HG03196 (cell line): Measurements from ENCODE around the gene LOXL1.

ENCODE experiments used
- ATAC-seq: cut with Tn5 transposase; IDR thresholded peaks from one replicate; pipeline ENCODE4 v1.9.1; 2021; ENCODE audit not compliant: unreplicated experiment

The LOXL1 gene

GRCh38 chr15:73899197-73900094 lies 26.8 kb upstream of the LOXL1 start:
- ATAC-seq = no peak

- ATAC-seq = no peak
Observed at GRCh38 chr15:73900095-73900712, 26.1 kb upstream of the LOXL1 start.

GRCh38 chr15:73901126-73901810 lies 25.0 kb upstream of the LOXL1 start:
- no peak for ATAC-seq

GRCh38 chr15:73902121-73903020 lies 23.9 kb upstream of the LOXL1 start:
- no peak for ATAC-seq

GRCh38 chr15:73904026-73904815 lies 22.0 kb upstream of the LOXL1 start:
- ATAC-seq = no peak

GRCh38 chr15:73905225-73905827 lies 20.9 kb upstream of the LOXL1 start:
- no peak for ATAC-seq

- ATAC-seq = no peak
Observed at GRCh38 chr15:73906346-73907034, 19.8 kb upstream of the LOXL1 start.

GRCh38 chr15:73907035-73907408 lies 19.2 kb upstream of the LOXL1 start:
- ATAC-seq = no peak

GRCh38 chr15:73908030-73908821 lies 18.0 kb upstream of the LOXL1 start:
- ATAC-seq = no peak

GRCh38 chr15:73908822-73909122 lies 17.5 kb upstream of the LOXL1 start:
- ATAC-seq = no peak

- no peak for ATAC-seq
Observed at GRCh38 chr15:73909651-73910050, 16.6 kb upstream of the LOXL1 start.

GRCh38 chr15:73910522-73911303 lies 15.5 kb upstream of the LOXL1 start:
- no peak for ATAC-seq

GRCh38 chr15:73912030-73912596 lies 14.1 kb upstream of the LOXL1 start:
- no peak for ATAC-seq

GRCh38 chr15:73914145-73914544 lies 12.1 kb upstream of the LOXL1 start:
- no peak for ATAC-seq

- no peak for ATAC-seq
Observed at GRCh38 chr15:73915082-73915481, 11.2 kb upstream of the LOXL1 start.

GRCh38 chr15:73918784-73919183 lies 7.5 kb upstream of the LOXL1 start:
- no peak for ATAC-seq

- ATAC-seq = no peak
Observed at GRCh38 chr15:73919706-73920105, 6.6 kb upstream of the LOXL1 start.
